GM21786 (cell line): ENCODE measurements around the gene EFHD1.

Source experiments
- ATAC-seq: cut with Tn5 transposase; IDR thresholded peaks from one replicate; pipeline ENCODE4 v1.9.1; 2021; ENCODE audit not compliant: unreplicated experiment

The EFHD1 gene

GRCh38 chr2:232633413-232634205 is at the start of gene EFHD1:
Gene EFHD1 (plus strand): TSS chr2:232633604. CDS start chr2:232633705, 101 bp downstream.
- ATAC-seq = no peak

GRCh38 chr2:232584238-232584637 is 49.2 kb upstream of the EFHD1 start:
- no peak for ATAC-seq

- ATAC-seq = no peak
Observed at GRCh38 chr2:232586943-232587505, 46.4 kb upstream of the EFHD1 start.

GRCh38 chr2:232587512-232587911 is 45.9 kb upstream of the EFHD1 start:
- no peak for ATAC-seq

GRCh38 chr2:232588031-232588430 is 45.4 kb upstream of the EFHD1 start:
- no peak for ATAC-seq

- no peak for ATAC-seq
Observed at GRCh38 chr2:232588680-232589585, 44.5 kb upstream of the EFHD1 start.

GRCh38 chr2:232592772-232593395 is 40.5 kb upstream of the EFHD1 start:
- no peak for ATAC-seq

- no peak for ATAC-seq
Observed at GRCh38 chr2:232593982-232594381, 39.4 kb upstream of the EFHD1 start.

GRCh38 chr2:232597362-232598079 is 35.9 kb upstream of the EFHD1 start:
- no peak for ATAC-seq

GRCh38 chr2:232598293-232598692 is 35.1 kb upstream of the EFHD1 start:
- ATAC-seq = no peak

- no peak for ATAC-seq
Observed at GRCh38 chr2:232600053-232600773, 33.2 kb upstream of the EFHD1 start.

GRCh38 chr2:232603283-232603682 is 30.1 kb upstream of the EFHD1 start:
- ATAC-seq = no peak

- ATAC-seq = no peak
Observed at GRCh38 chr2:232604535-232604934, 28.9 kb upstream of the EFHD1 start.

GRCh38 chr2:232607011-232607410 is 26.4 kb upstream of the EFHD1 start:
- no peak for ATAC-seq

- ATAC-seq = no peak
Observed at GRCh38 chr2:232609607-232610006, 23.8 kb upstream of the EFHD1 start.

GRCh38 chr2:232610081-232610480 is 23.3 kb upstream of the EFHD1 start:
- no peak for ATAC-seq

- no peak for ATAC-seq
Observed at GRCh38 chr2:232611061-232611460, 22.3 kb upstream of the EFHD1 start.

GRCh38 chr2:232611559-232612218 is 21.7 kb upstream of the EFHD1 start:
- ATAC-seq = no peak

GRCh38 chr2:232613538-232614134 is 19.8 kb upstream of the EFHD1 start:
- no peak for ATAC-seq
